Epithelial cell of esophagus (primary cell): ENCODE data around the gene SERINC4.
A peak's percentile ranks its signal among the peaks of the same experiment; 100 is the strongest.

Source experiments
- DNase-seq: peaks from one replicate; pipeline ENCODE4 v3.0.0; 2010; ENCODE audit warnings: low read depth
- H3K4me3 ChIP-seq: 2 replicates; pipeline ENCODE4 v1.5.1; 2011; ENCODE audit warnings: mild to moderate bottlenecking, low read length, control low read depth
- CTCF ChIP-seq: IDR thresholded peaks from 2 replicates; pipeline ENCODE4 v1.5.1; 2011; ENCODE audit warnings: low read depth, mild to moderate bottlenecking, low read length, control low read depth, inconsistent platforms; ENCODE audit not compliant: insufficient read depth; ENCODE audit errors: missing control alignments

SERINC4 gene

GRCh38 chr15:43769584-43770228, 30.3 kb downstream of the SERINC4 start:
- peak; percentile 67 for DNase-seq
- TF ChIP-seq CTCF, result peak; percentile 90
- H3K4me3 ChIP-seq, result no peak overlapping the region

GRCh38 chr15:43763819-43764446, 36.1 kb downstream of the SERINC4 start:
- H3K4me3 ChIP-seq, result no peak overlapping the region
- TF ChIP-seq CTCF, result no peak
- no peak for DNase-seq

- DNase-seq, result no peak
- TF ChIP-seq CTCF, result no peak
- no peak overlapping the region for H3K4me3 ChIP-seq
Observed at GRCh38 chr15:43762824-43763223, 37.2 kb downstream of the SERINC4 start.

- H3K4me3 ChIP-seq, result no peak overlapping the region
- DNase-seq, result no peak
- TF ChIP-seq CTCF, result no peak
Observed at GRCh38 chr15:43751885-43752284, 48.1 kb downstream of the SERINC4 start.

- DNase-seq, result no peak
- TF ChIP-seq CTCF, result no peak
- H3K4me3 ChIP-seq, result no peak overlapping the region
Observed at GRCh38 chr15:43749690-43750345, 50.2 kb downstream of the SERINC4 start.

- peak; percentile 27 for DNase-seq
- no peak for TF ChIP-seq CTCF
- no peak overlapping the region for H3K4me3 ChIP-seq
Observed at GRCh38 chr15:43748376-43748775, 51.6 kb downstream of the SERINC4 start.

- DNase-seq, result peak; percentile 39
- H3K4me3 ChIP-seq, result peak overlapping the region; percentile 71
Observed at GRCh38 chr15:43746903-43747309, 53.1 kb downstream of the SERINC4 start.

GRCh38 chr15:43746245-43746902, 53.6 kb downstream of the SERINC4 start, which contains the start of gene PDIA3:
Gene PDIA3, plus strand, starts transcription at chr15:43746438. Its CDS starts 102 bp downstream, at chr15:43746540.
- DNase-seq, result peak; percentile 91
- peak within 1 kb of the TSS; percentile 71 for H3K4me3 ChIP-seq
